Cardiac fibroblast (primary cell): ENCODE data around the gene ACOXL.
A peak's percentile ranks its signal among the peaks of the same experiment; 100 is the strongest.

ENCODE experiments used
- DNase-seq, 2 donors: peaks; one replicate each; pipeline versions ENCODE4 v3.0.0 to v3.0.0-alpha.2; 2010; ENCODE audit warnings: low read depth in 2 of 2
- H3K4me3 ChIP-seq, 2 donors: replicated peaks in 1 of 2; 1 replicate in 1 of 2; 2 replicates in 1 of 2; pipeline ENCODE4 v1.5.1; 2011; ENCODE audit warnings: low read depth in 2 of 2, low read length in 2 of 2, mild to moderate bottlenecking in 2 of 2, moderate library complexity in 1 of 2
- TF ChIP-seq, protein P1 (sequence below): IDR thresholded peaks from one replicate; pipeline ENCODE4 v1.5.1; 2011; ENCODE audit warnings: low read depth, mild to moderate bottlenecking, low read length, inconsistent platforms

Gene ACOXL

GRCh38 chr2:110927526-110927925 lies 195.2 kb downstream of the ACOXL start:
- TF ChIP-seq, protein P1, sequence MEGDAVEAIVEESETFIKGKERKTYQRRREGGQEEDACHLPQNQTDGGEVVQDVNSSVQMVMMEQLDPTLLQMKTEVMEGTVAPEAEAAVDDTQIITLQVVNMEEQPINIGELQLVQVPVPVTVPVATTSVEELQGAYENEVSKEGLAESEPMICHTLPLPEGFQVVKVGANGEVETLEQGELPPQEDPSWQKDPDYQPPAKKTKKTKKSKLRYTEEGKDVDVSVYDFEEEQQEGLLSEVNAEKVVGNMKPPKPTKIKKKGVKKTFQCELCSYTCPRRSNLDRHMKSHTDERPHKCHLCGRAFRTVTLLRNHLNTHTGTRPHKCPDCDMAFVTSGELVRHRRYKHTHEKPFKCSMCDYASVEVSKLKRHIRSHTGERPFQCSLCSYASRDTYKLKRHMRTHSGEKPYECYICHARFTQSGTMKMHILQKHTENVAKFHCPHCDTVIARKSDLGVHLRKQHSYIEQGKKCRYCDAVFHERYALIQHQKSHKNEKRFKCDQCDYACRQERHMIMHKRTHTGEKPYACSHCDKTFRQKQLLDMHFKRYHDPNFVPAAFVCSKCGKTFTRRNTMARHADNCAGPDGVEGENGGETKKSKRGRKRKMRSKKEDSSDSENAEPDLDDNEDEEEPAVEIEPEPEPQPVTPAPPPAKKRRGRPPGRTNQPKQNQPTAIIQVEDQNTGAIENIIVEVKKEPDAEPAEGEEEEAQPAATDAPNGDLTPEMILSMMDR, result no peak
- DNase-seq, result no peak
- no peak overlapping the region for H3K4me3 ChIP-seq

DNA sequence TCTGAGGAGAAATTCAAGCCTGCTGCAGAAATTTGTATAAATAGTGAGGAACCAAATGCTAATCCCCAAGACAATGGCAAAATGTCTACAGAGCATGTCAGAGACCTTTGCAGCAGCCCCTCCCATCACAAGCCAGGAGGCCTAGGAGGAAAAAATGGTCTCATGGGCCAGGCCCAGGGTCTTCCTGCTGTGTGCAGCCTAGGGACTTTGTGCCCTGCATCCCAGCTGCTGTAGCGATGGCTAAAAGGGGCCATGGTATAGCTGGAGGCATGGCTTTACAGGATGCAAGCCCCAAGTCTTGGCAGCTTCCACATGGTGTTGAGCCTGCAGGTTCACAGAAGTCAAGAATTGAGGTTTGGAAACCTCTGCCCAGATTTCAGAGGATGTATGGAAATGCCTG lies 197.2 kb downstream of the ACOXL start:
- DNase-seq, result no peak
- no peak overlapping the region for H3K4me3 ChIP-seq
- TF ChIP-seq, protein P1, result no peak

- TF ChIP-seq, protein P1, result no peak
- H3K4me3 ChIP-seq, result no peak overlapping the region
- peak; percentile 54 to 79 for DNase-seq
These were observed 199.3 kb downstream of the ACOXL start for GRCh38 chr2:110931648-110932047.

GRCh38 chr2:110933420-110933819 lies 201.0 kb downstream of the ACOXL start:
- no peak for DNase-seq
- TF ChIP-seq, protein P1, result no peak
- H3K4me3 ChIP-seq, result no peak overlapping the region

DNA sequence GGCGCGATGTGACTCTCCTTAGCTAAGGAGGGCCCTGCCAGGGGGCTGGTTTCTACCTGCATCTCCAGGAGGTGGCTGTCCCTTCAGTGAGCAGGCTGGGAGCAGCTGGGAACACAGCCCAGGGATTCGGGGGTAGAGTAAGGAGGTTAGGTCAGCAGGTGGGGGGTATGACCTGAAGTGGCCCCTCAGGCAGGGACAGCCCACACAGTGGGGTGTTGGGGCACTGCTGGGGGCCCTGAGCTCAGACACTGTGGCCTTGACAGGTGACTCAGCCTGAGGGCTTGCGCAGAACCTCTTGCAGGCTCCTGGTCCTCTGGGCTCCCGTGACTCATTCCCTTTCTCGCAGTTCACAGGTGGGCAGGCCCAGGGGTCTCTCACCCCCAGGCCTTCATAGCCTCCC lies 202.6 kb downstream of the ACOXL start:
- no peak overlapping the region for H3K4me3 ChIP-seq
- TF ChIP-seq, protein P1, result no peak
- DNase-seq, result no peak

GRCh38 chr2:110940376-110940910 lies 208.1 kb downstream of the ACOXL start:
- TF ChIP-seq, protein P1, result no peak
- DNase-seq, result no peak
- H3K4me3 ChIP-seq, result no peak overlapping the region

- DNase-seq, result no peak
- TF ChIP-seq, protein P1, result no peak
- H3K4me3 ChIP-seq, result no peak overlapping the region
These were observed 208.9 kb downstream of the ACOXL start for GRCh38 chr2:110941226-110941625.
